GM19240 (cell line): Measurements from ENCODE around the gene LUC7L.
"Not testable (repeated sequence)": the region's sequence is repeated elsewhere in the genome, so short reads cannot be mapped to it uniquely, and the experiment has no call there.

Experiments used
- DNase-seq: peaks from one replicate; pipeline ENCODE4 v3.0.0; 2011; ENCODE audit warnings: low spot score; ENCODE audit not compliant: insufficient read length

Gene LUC7L

GRCh38 chr16:180101-180675 is 49.1 kb downstream of the LUC7L start, which contains the start of gene HBQ1:
Gene HBQ1 (plus strand): TSS chr16:180459. CDS start chr16:180487, 28 bp downstream.
- no peak for DNase-seq

DNA sequence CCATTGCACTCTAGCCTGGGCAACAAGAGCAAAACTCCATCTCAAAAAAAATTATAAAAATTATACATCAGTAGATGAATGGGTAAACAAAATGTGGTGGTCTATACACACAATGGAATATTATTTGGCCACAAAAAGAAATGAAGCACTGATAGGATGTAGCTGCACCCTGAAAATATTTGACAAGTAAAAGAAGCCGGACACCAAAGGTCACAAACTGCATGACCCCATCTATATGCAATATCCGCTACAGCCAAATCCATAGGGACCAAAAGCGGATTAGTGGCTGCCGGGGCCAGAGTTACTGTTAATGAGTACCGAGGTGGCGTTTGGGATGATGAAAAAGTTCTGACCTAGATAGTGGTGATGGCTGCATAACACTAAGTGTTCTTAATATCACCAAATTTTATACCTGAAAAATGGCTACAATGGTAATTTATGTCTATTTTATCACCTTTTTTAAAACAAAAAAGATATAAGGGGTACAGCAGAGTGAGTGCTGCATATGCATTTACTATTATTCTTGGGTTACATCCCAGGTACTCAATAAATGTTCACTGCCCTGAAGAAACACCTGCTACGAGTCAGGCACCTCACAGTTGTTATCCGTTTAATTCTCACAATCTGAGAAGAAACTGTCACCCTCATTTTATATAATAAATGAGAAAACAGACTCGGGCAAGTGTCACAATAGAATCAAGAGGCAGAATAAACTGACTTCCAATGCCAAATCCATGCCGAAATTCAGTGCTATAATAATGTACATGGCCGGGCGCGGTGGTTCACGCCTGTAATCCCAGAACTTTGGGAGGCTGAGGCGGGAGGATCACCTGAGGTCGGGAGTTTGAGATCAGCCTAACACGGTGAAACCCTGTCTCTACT is 49.8 kb downstream of the LUC7L start:
- DNase-seq, result no peak

DNA sequence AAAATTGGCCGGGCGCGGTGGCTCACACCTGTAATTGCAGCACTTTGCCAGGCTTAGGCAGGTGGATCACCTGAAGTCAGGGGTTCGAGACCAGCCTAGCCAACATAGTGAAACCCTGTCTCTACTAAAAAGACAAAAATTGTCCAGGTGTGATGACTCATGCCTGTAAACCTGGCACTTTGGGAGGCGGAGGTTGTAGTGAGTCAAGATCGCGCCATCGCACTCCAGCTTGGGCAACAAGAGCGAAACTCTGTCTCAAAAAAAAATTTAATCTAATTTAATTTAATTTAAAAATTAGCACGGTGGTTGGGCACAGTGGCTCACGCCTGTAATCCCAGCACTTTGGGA is 50.6 kb downstream of the LUC7L start:
- no peak for DNase-seq

DNA sequence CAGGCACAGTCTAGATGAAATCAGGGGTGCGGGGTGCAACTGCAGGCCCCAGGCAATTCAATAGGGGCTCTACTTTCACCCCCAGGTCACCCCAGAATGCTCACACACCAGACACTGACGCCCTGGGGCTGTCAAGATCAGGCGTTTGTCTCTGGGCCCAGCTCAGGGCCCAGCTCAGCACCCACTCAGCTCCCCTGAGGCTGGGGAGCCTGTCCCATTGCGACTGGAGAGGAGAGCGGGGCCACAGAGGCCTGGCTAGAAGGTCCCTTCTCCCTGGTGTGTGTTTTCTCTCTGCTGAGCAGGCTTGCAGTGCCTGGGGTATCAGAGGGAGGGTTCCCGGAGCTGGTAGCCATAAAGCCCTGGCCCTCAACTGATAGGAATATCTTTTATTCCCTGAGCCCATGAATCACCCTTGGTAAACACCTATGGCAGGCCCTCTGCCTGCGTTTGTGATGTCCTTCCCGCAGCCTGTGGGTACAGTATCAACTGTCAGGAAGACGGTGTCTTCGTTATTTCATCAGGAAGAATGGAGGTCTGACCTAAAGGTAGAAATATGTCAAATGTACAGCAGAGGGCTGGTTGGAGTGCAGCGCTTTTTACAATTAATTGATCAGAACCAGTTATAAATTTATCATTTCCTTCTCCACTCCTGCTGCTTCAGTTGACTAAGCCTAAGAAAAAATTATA is 51.1 kb downstream of the LUC7L start:
- no peak for DNase-seq

GRCh38 chr16:177394-177822 is 51.8 kb downstream of the LUC7L start:
- no peak for DNase-seq

GRCh38 chr16:176477-177382 is 52.5 kb downstream of the LUC7L start, which contains the start of gene HBA1:
Gene HBA1 (plus strand): TSS chr16:176680. CDS start chr16:176717, 37 bp downstream.
- not testable (repeated sequence) for DNase-seq

DNA sequence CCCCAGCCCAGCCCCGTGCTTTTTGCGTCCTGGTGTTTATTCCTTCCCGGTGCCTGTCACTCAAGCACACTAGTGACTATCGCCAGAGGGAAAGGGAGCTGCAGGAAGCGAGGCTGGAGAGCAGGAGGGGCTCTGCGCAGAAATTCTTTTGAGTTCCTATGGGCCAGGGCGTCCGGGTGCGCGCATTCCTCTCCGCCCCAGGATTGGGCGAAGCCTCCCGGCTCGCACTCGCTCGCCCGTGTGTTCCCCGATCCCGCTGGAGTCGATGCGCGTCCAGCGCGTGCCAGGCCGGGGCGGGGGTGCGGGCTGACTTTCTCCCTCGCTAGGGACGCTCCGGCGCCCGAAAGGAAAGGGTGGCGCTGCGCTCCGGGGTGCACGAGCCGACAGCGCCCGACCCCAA is 53.2 kb downstream of the LUC7L start:
- not testable (repeated sequence) for DNase-seq

DNA sequence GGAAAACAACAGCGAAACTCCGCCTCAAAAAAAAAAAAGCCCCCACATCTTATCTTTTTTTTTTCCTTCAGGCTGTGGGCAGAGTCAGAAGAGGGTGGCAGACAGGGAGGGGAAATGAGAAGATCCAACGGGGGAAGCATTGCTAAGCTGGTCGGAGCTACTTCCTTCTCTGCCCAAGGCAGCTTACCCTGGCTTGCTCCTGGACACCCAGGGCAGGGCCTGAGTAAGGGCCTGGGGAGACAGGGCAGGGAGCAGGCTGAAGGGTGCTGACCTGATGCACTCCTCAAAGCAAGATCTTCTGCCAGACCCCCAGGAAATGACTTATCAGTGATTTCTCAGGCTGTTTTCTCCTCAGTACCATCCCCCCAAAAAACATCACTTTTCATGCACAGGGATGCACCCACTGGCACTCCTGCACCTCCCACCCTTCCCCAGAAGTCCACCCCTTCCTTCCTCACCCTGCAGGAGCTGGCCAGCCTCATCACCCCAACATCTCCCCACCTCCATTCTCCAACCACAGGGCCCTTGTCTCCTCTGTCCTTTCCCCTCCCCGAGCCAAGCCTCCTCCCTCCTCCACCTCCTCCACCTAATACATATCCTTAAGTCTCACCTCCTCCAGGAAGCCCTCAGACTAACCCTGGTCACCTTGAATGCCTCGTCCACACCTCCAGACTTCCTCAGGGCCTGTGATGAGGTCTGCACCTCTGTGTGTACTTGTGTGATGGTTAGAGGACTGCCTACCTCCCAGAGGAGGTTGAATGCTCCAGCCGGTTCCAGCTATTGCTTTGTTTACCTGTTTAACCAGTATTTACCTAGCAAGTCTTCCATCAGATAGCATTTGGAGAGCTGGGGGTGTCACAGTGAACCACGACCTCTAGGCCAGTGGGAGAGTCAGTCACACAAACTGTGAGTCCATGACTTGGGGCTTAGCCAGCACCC is 54.0 kb downstream of the LUC7L start:
- no peak for DNase-seq

GRCh38 chr16:173928-174769 is 55.1 kb downstream of the LUC7L start:
- not testable (repeated sequence) for DNase-seq

- not testable (repeated sequence) for DNase-seq
Observed at GRCh38 chr16:173211-173854, 55.9 kb downstream of the LUC7L start.

GRCh38 chr16:172374-172941 is 56.8 kb downstream of the LUC7L start, which contains the start of gene HBA2:
Gene HBA2 (plus strand): TSS chr16:172876. CDS start chr16:172913, 37 bp downstream.
- DNase-seq, result not testable (repeated sequence)

DNA sequence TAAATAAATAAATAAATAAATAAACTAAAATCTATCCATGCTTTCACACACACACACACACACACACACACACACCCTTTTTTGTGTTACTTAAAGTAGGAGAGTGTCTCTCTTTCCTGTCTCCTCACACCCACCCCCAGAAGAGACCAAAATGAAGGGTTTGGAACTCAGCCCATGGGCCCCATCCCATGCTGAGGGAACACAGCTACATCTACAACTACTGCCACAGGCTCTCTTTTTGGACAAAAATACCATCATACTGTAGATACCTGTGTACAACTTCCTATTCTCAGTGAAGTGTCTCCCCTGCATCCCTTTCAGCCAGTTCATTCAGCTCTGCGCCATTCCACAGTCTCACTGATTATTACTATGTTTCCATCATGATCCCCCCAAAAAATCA is 58.5 kb downstream of the LUC7L start:
- no peak for DNase-seq

- not testable (repeated sequence) for DNase-seq
Observed at GRCh38 chr16:170088-170507, 59.2 kb downstream of the LUC7L start.

GRCh38 chr16:169014-169413 is 60.2 kb downstream of the LUC7L start:
- DNase-seq, result no peak

GRCh38 chr16:168424-168823 is 60.8 kb downstream of the LUC7L start:
- DNase-seq, result no peak

- no peak for DNase-seq
Observed at GRCh38 chr16:167122-167690, 62.0 kb downstream of the LUC7L start.

GRCh38 chr16:166375-167121 is 62.7 kb downstream of the LUC7L start:
- DNase-seq, result no peak
